SU-DHL-6 (cell line): Measurements from ENCODE around the gene DGKK.

Source experiments
- H2AFZ ChIP-seq: fragments of 200-600 bp; sonication (generic); 2 replicates; pipeline ENCODE4 v1.6.1; 2014; ENCODE audit warnings: low read depth, mild to moderate bottlenecking, moderate library complexity, mixed read lengths, antibody characterized with exemption, low read length; ENCODE audit not compliant: severe bottlenecking
- H3F3A ChIP-seq: fragments of 200-600 bp; shearing (Covaris generic); 2 replicates; pipeline ENCODE4 v1.6.0; 2016; ENCODE audit warnings: antibody characterized with exemption, mild to moderate bottlenecking; ENCODE audit not compliant: insufficient read depth
- H3K27ac ChIP-seq: fragments of 200-600 bp; sonication (generic); 2 replicates; pipeline ENCODE4 v1.5.1; 2016; ENCODE audit warnings: low read depth, mild to moderate bottlenecking, low read length, moderate library complexity, mixed read lengths
- H3K27me3 ChIP-seq: fragments of 200-600 bp; sonication (generic), shearing (Covaris generic); 2 replicates; pipeline ENCODE4 v1.6.0; 2014; ENCODE audit warnings: mild to moderate bottlenecking, low read length
- H3K36me3 ChIP-seq: fragments of 200-600 bp; sonication (generic); 2 replicates; pipeline ENCODE4 v1.6.1; 2014; ENCODE audit warnings: mild to moderate bottlenecking, low read length, mixed read lengths
- H3K4me2 ChIP-seq: fragments of 300-600, 200-600 bp; shearing (Covaris generic), sonication (generic); 2 replicates; pipeline ENCODE4 v1.6.0; 2014; ENCODE audit warnings: low read length, low read depth, mild to moderate bottlenecking; ENCODE audit not compliant: poor library complexity, severe bottlenecking
- H3K4me3 ChIP-seq: fragments of 200-600 bp; sonication (generic); 2 replicates; pipeline ENCODE4 v1.5.1; 2014; ENCODE audit warnings: antibody characterized with exemption, low read length, mild to moderate bottlenecking, mixed read lengths; ENCODE audit not compliant: insufficient read depth, poor library complexity, severe bottlenecking
- H3K79me2 ChIP-seq: fragments of 200-600 bp; sonication (generic); 2 replicates; pipeline ENCODE4 v1.6.1; 2014; ENCODE audit warnings: mild to moderate bottlenecking, low read length, moderate library complexity; ENCODE audit not compliant: insufficient read depth
- H3K9ac ChIP-seq: fragments of 200-600 bp; sonication (generic); 2 replicates; pipeline ENCODE4 v1.7.0; 2014; ENCODE audit warnings: mild to moderate bottlenecking, low read length
- H3K9me2 ChIP-seq: fragments of 200-600 bp; sonication (generic); replicated peaks from 2 replicates; pipeline ENCODE4 v1.6.1; 2014; ENCODE audit warnings: low read length; ENCODE audit not compliant: insufficient read depth
- H3K9me3 ChIP-seq: fragments of 200-600 bp; sonication (generic); 2 replicates; pipeline ENCODE4 v1.6.1; 2014; ENCODE audit warnings: low read length, mixed read lengths; ENCODE audit not compliant: insufficient read depth
- H4K20me1 ChIP-seq: fragments of 200-600 bp; sonication (generic); 2 replicates; pipeline ENCODE4 v1.6.1; 2014; ENCODE audit warnings: low read depth, mild to moderate bottlenecking, antibody characterized with exemption, low read length, moderate library complexity, mixed read lengths
- CTCF ChIP-seq: fragments of 200-600 bp; sonication (generic); IDR thresholded peaks from one replicate; pipeline ENCODE4 v1.5.1; 2017; ENCODE audit warnings: antibody characterized with exemption, mild to moderate bottlenecking, low read length, moderate library complexity; ENCODE audit not compliant: insufficient read depth, poor library complexity, severe bottlenecking
- EZH2phosphoT487 ChIP-seq: fragments of 200-600 bp; sonication (generic), shearing (Covaris generic); conservative IDR thresholded peaks from 2 replicates; pipeline ENCODE4 v1.6.1; 2018; ENCODE audit warnings: mild to moderate bottlenecking, antibody characterized with exemption, low read length, moderate library complexity, mixed read lengths

The DGKK gene

GRCh38 chrX:50459615-50460014 is 11.0 kb downstream of the DGKK start:
- TF ChIP-seq CTCF (no peak), EZH2phosphoT487 (no peak)
- H3K9ac ChIP-seq, result no peak overlapping the region
- no peaks in the 10 kb centered on the region for H3K79me2 ChIP-seq
- H3K9me2 ChIP-seq, result no peaks in the 10 kb centered on the region
- no peak overlapping the region for H2AFZ ChIP-seq
- no peaks in the 10 kb centered on the region for H4K20me1 ChIP-seq
- H3K9me3 ChIP-seq, result no peaks in the 10 kb centered on the region
- H3F3A ChIP-seq, result no peaks in the 10 kb centered on the region
- no peaks in the 10 kb centered on the region for H3K27me3 ChIP-seq
- no peak overlapping the region for H3K4me2 ChIP-seq
- no peak overlapping the region for H3K4me3 ChIP-seq
- H3K27ac ChIP-seq, result no peak overlapping the region
- no peaks in the 10 kb centered on the region for H3K36me3 ChIP-seq

GRCh38 chrX:50458483-50458882 is 12.1 kb downstream of the DGKK start:
- no peaks in the 10 kb centered on the region for H3K27me3 ChIP-seq
- no peaks in the 10 kb centered on the region for H3K79me2 ChIP-seq
- H2AFZ ChIP-seq, result no peak overlapping the region
- no peaks in the 10 kb centered on the region for H3K36me3 ChIP-seq
- H3K9ac ChIP-seq, result no peak overlapping the region
- no peak overlapping the region for H3K27ac ChIP-seq
- TF ChIP-seq CTCF, result no peak
- no peak for TF ChIP-seq EZH2phosphoT487
- no peaks in the 10 kb centered on the region for H3K9me2 ChIP-seq
- H3K9me3 ChIP-seq, result no peaks in the 10 kb centered on the region
- H3F3A ChIP-seq, result no peaks in the 10 kb centered on the region
- no peak overlapping the region for H3K4me3 ChIP-seq
- no peaks in the 10 kb centered on the region for H4K20me1 ChIP-seq
- no peak overlapping the region for H3K4me2 ChIP-seq

GRCh38 chrX:50456712-50457484 is 13.7 kb downstream of the DGKK start:
- no peak overlapping the region for H3K4me2 ChIP-seq
- no peaks in the 10 kb centered on the region for H3K79me2 ChIP-seq
- H3K9me3 ChIP-seq, result no peaks in the 10 kb centered on the region
- H3K4me3 ChIP-seq, result no peak overlapping the region
- no peaks in the 10 kb centered on the region for H3K9me2 ChIP-seq
- no peak for TF ChIP-seq EZH2phosphoT487
- no peak for TF ChIP-seq CTCF
- no peaks in the 10 kb centered on the region for H4K20me1 ChIP-seq
- no peaks in the 10 kb centered on the region for H3K36me3 ChIP-seq
- no peak overlapping the region for H3K9ac ChIP-seq
- no peaks in the 10 kb centered on the region for H3K27me3 ChIP-seq
- H2AFZ ChIP-seq, result no peak overlapping the region
- no peaks in the 10 kb centered on the region for H3F3A ChIP-seq
- no peak overlapping the region for H3K27ac ChIP-seq
